ENCODE measurements around the gene ZBTB38. TPM values are rescaled to one million over a fixed set of nuclear protein-coding genes. Genes with fewer than 3 reads are reported as not detected.

The ZBTB38 gene
- total and polyA plus RNA-seq, 2 of the 13 experiments (the other 11 are each of a cell fraction or from before 2014, with no cell fraction given) = 26.8 to 51.7 TPM

DNA sequence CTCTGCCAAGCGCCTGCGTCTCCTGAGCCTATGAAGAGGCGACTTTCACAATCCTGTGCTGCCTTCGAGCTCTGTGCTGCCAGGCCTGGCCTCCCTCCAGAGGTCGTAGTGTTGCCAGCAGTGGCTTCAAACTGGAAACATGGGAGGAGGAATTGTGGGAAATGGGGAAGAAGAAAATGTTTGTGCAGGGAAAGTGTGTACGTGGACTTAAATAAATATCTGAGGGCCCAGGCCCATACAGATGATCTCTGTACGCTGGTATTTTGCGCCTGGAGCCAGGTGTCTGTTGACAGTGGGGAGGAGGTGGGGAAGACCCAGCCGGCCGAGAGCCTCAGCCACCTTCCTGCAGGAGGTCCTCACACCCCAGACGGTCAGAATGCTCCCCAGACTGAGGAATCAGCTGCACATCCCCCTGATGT lies 44.6 kb downstream of the ZBTB38 start (continued):
- TF ChIP-seq ZNF781 (CRISPR knock-in tag; IDR thresholded peaks at IDR 0.05; ENCODE audit: borderline replicate concordance, not compliant biosample characterization) (no peak), ZNF33A (CRISPR knock-in tag; IDR thresholded peaks at IDR 0.05; ENCODE audit: borderline replicate concordance) (no peak), PITX1 (CRISPR knock-in tag; IDR thresholded peaks at IDR 0.05) (peak; percentile 68; the same call in 1 of the 2 replicates), ZNF598 (CRISPR knock-in tag; IDR thresholded peaks at IDR 0.05; ENCODE audit: borderline replicate concordance) (no peak), STAG1 (CRISPR knock-in tag; IDR thresholded peaks at IDR 0.05) (peak; percentile 50), HNF4G (IDR thresholded peaks at IDR 0.05; ENCODE audit: borderline replicate concordance, low read depth, low read length) (no peak), HNF4G (CRISPR knock-in tag; IDR thresholded peaks at IDR 0.05; ENCODE audit: borderline replicate concordance, low read depth) (0 out of 2 replicates have a peak, but pooled peaks have one; percentile 28), ZNF333 (CRISPR knock-in tag; IDR thresholded peaks at IDR 0.05; ENCODE audit: borderline replicate concordance) (no peak), MIXL1 (CRISPR knock-in tag; IDR thresholded peaks at IDR 0.05) (0 out of 2 replicates have a peak, but pooled peaks have one; percentile 26), ZKSCAN1 (IDR thresholded peaks at IDR 0.05; ENCODE audit: low read length) (no peak; the same call in 1 of the 2 replicates), ZNF234 (CRISPR knock-in tag; conservative IDR thresholded peaks at IDR 0.05) (no peak), ELF4 (CRISPR knock-in tag; IDR thresholded peaks at IDR 0.05; ENCODE audit: borderline replicate concordance) (no peak), GZF1 (CRISPR knock-in tag; IDR thresholded peaks at IDR 0.05) (no peak), NRL (CRISPR knock-in tag; IDR thresholded peaks at IDR 0.05; ENCODE audit: borderline replicate concordance) (no peak), ZNF253 (CRISPR knock-in tag; IDR thresholded peaks at IDR 0.05; ENCODE audit: borderline replicate concordance) (no peak), PCBP1 (IDR thresholded peaks at IDR 0.05; ENCODE audit: borderline replicate concordance, low read depth, low read length) (no peak)
- TF ChIP-seq, protein P1, sequence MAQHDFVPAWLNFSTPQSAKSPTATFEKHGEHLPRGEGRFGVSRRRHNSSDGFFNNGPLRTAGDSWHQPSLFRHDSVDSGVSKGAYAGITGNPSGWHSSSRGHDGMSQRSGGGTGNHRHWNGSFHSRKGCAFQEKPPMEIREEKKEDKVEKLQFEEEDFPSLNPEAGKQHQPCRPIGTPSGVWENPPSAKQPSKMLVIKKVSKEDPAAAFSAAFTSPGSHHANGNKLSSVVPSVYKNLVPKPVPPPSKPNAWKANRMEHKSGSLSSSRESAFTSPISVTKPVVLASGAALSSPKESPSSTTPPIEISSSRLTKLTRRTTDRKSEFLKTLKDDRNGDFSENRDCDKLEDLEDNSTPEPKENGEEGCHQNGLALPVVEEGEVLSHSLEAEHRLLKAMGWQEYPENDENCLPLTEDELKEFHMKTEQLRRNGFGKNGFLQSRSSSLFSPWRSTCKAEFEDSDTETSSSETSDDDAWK (CRISPR knock-in tag; IDR thresholded peaks at IDR 0.05) = no peak
- TF ChIP-seq, protein P2, sequence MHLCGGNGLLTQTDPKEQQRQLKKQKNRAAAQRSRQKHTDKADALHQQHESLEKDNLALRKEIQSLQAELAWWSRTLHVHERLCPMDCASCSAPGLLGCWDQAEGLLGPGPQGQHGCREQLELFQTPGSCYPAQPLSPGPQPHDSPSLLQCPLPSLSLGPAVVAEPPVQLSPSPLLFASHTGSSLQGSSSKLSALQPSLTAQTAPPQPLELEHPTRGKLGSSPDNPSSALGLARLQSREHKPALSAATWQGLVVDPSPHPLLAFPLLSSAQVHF (CRISPR knock-in tag; IDR thresholded peaks at IDR 0.05) = no peak
- TF ChIP-seq, protein P3, sequence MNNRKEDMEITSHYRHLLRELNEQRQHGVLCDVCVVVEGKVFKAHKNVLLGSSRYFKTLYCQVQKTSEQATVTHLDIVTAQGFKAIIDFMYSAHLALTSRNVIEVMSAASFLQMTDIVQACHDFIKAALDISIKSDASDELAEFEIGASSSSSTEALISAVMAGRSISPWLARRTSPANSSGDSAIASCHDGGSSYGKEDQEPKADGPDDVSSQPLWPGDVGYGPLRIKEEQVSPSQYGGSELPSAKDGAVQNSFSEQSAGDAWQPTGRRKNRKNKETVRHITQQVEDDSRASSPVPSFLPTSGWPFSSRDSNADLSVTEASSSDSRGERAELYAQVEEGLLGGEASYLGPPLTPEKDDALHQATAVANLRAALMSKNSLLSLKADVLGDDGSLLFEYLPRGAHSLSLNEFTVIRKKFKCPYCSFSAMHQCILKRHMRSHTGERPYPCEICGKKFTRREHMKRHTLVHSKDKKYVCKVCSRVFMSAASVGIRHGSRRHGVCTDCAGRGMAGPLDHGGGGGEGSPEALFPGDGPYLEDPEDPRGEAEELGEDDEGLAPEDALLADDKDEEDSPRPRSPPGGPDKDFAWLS (CRISPR knock-in tag; IDR thresholded peaks at IDR 0.05; ENCODE audit: borderline replicate concordance) = no peak
- TF ChIP-seq, protein P4, sequence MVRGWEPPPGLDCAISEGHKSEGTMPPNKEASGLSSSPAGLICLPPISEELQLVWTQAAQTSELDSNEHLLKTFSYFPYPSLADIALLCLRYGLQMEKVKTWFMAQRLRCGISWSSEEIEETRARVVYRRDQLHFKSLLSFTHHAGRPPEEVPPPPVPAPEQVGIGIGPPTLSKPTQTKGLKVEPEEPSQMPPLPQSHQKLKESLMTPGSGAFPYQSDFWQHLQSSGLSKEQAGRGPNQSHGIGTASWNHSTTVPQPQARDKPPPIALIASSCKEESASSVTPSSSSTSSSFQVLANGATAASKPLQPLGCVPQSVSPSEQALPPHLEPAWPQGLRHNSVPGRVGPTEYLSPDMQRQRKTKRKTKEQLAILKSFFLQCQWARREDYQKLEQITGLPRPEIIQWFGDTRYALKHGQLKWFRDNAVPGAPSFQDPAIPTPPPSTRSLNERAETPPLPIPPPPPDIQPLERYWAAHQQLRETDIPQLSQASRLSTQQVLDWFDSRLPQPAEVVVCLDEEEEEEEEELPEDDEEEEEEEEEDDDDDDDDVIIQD (CRISPR knock-in tag; IDR thresholded peaks at IDR 0.05; ENCODE audit: low read depth) = peak; percentile 76; the same call in 1 of the 2 replicates
- TF ChIP-seq, protein P5, sequence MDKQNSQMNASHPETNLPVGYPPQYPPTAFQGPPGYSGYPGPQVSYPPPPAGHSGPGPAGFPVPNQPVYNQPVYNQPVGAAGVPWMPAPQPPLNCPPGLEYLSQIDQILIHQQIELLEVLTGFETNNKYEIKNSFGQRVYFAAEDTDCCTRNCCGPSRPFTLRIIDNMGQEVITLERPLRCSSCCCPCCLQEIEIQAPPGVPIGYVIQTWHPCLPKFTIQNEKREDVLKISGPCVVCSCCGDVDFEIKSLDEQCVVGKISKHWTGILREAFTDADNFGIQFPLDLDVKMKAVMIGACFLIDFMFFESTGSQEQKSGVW (CRISPR knock-in tag; IDR thresholded peaks at IDR 0.05; ENCODE audit: borderline replicate concordance) = no peak
- TF ChIP-seq, protein P6, sequence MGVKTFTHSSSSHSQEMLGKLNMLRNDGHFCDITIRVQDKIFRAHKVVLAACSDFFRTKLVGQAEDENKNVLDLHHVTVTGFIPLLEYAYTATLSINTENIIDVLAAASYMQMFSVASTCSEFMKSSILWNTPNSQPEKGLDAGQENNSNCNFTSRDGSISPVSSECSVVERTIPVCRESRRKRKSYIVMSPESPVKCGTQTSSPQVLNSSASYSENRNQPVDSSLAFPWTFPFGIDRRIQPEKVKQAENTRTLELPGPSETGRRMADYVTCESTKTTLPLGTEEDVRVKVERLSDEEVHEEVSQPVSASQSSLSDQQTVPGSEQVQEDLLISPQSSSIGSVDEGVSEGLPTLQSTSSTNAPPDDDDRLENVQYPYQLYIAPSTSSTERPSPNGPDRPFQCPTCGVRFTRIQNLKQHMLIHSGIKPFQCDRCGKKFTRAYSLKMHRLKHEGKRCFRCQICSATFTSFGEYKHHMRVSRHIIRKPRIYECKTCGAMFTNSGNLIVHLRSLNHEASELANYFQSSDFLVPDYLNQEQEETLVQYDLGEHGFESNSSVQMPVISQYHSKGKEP (CRISPR knock-in tag; IDR thresholded peaks at IDR 0.05) = no peak

Measured in HepG2 (cell line).